ENCODE results near the gene PHLDA2. TPM values are rescaled to one million over a fixed set of nuclear protein-coding genes. Genes with fewer than 3 reads are reported as not detected.

Gene PHLDA2
- polyA plus RNA-seq, 2 donors = 19.6 to 61.7 TPM

DNA sequence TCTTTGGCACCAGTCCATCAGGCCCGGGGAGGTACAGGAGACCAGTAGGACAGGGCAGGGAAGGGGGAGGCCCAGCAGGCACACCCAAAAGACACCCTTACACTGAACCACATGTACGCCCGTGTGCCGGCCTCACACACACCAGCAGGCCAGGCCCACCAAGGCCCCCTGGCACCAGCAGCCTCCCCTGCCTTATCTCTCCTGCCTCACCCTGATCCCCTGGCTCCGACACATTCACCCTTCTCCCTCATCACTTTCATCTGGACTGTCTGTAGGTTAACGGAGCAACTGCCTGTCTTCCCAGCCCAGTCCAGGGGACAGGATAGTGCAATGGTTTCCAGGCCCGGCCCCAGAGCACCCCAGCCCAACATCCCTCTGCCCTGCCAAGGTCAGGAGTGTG lies 48.6 kb downstream of the PHLDA2 start:
- Histone ChIP-seq H3K9me3 (ENCODE audit: control insufficient read depth in 2 of 2, insufficient read depth in 1 of 2, low read depth in 1 of 2, low read length in 1 of 2) (peaks cover 0 to 10% of the 10 kb centered on the region in 2 donors), H3K36me3 (ENCODE audit: control insufficient read depth in 2 of 2, insufficient read depth in 2 of 2, low read length in 1 of 2) (no peaks in the 10 kb centered on the region), H3K27me3 (ENCODE audit: control insufficient read depth in 1 of 2, insufficient read depth in 2 of 2, low read length in 2 of 2) (no peaks in the 10 kb centered on the region), H3K4me1 (ENCODE audit: control insufficient read depth in 2 of 2, insufficient read depth in 2 of 2, low read length in 1 of 2) (peaks cover 0 to 8% of the 10 kb centered on the region in 2 donors), H3K27ac (ENCODE audit: low read depth in 2 of 2, low read length in 1 of 2) (no peak overlapping the region), H3K4me3 (ENCODE audit: low read depth in 1 of 2, low read length in 2 of 2) (no peak overlapping the region)
- 72 to 84% methylated on average over 4 to 7 of the region's 7 CpGs for WGBS, 2 donors

GRCh38 chr11:2878782-2879181 lies 50.4 kb downstream of the PHLDA2 start:
- H3K9me3 ChIP-seq (ENCODE audit: control insufficient read depth in 2 of 2, insufficient read depth in 1 of 2, low read depth in 1 of 2, low read length in 1 of 2) = peaks cover 0 to 10% of the 10 kb centered on the region in 2 donors
- H3K27ac ChIP-seq (ENCODE audit: low read depth in 2 of 2, low read length in 1 of 2) = no peak overlapping the region
- no peaks in the 10 kb centered on the region for H3K27me3 ChIP-seq (ENCODE audit: control insufficient read depth in 1 of 2, insufficient read depth in 2 of 2, low read length in 2 of 2)
- no peaks in the 10 kb centered on the region for H3K36me3 ChIP-seq (ENCODE audit: control insufficient read depth in 2 of 2, insufficient read depth in 2 of 2, low read length in 1 of 2)
- H3K4me1 ChIP-seq (ENCODE audit: control insufficient read depth in 2 of 2, insufficient read depth in 2 of 2, low read length in 1 of 2) = peaks cover 0 to 3% of the 10 kb centered on the region in 2 donors
- WGBS, 2 donors = 95 to 97% methylated on average over 8 of the region's 8 CpGs
- no peak overlapping the region for H3K4me3 ChIP-seq (ENCODE audit: low read depth in 1 of 2, low read length in 2 of 2)

Other genes with a start within 250 kb of the PHLDA2 start
- gene KCNQ1OT1, start 229.4 kb downstream of the PHLDA2 start, polyA plus RNA-seq = under 1 TPM; 0.04 to 0.51 TPM
- 10 to 100 TPM; 12.1 to 27.5 TPM for gene CDKN1C, start 43.6 kb downstream of the PHLDA2 start, polyA plus RNA-seq
- gene NAP1L4, start 62.9 kb upstream of the PHLDA2 start, polyA plus RNA-seq = 10 to 100 TPM; 66.0 to 68.6 TPM
- 10 to 100 TPM; 22.8 to 29.0 TPM for gene CARS1, start 128.0 kb upstream of the PHLDA2 start, polyA plus RNA-seq
- gene OSBPL5, start 235.9 kb upstream of the PHLDA2 start, polyA plus RNA-seq = 10 to 100 TPM; 10.4 to 12.6 TPM